ENCODE data around the gene GSTT2. TPM values are rescaled to one million over a fixed set of nuclear protein-coding genes. Genes with fewer than 3 reads are reported as not detected.
"Not testable (repeated sequence)": the region's sequence is repeated elsewhere in the genome, so short reads cannot be mapped to it uniquely, and the experiment has no call there.

Gene GSTT2
- total RNA-seq, 4 donors from 2014 or later: 0.81 TPM; not detected in 3

DNA sequence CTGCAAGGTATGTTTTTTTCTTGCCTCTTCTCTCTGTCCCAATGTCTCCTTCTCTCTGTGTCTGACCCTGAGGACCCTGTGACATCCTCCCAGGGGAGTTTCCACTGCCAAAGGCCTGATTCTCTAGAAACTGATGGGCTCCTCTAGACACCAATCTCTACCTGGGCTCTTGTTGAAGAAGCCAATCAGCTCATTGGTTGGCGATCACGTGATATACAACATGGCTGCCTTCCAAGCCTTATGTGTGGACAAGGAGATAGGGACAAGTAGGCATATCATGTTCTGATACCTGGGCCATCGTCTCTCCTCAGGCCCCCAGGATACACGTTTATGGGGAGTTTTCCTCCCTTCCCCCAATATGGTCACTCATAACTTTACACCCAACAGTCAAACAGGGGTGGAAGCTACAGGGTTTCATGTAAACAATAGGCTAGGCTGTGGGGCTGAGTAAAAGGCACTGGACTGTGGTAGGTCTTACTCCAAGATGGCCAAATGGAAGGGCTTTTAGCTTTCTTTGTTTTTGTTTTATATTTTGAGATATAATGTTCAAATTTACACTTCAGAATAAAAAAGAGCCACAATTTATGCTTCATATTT lies 13.7 kb downstream of the GSTT2 start:
- not testable (repeated sequence) for H3K36me3 ChIP-seq; H3K27ac ChIP-seq; H3K4me3 ChIP-seq; DNase-seq (ENCODE audit: low spot score in 2 of 2); H3K9me3 ChIP-seq; H3K27me3 ChIP-seq; H3K4me1 ChIP-seq
- 66% methylated on average over 4 of the region's 4 CpGs for WGBS

- no peaks in the 10 kb centered on the region for H3K27me3 ChIP-seq
- no peaks in the 10 kb centered on the region for H3K36me3 ChIP-seq
- no peak overlapping the region for H3K4me3 ChIP-seq
- no peaks in the 10 kb centered on the region for H3K9me3 ChIP-seq
- no peak for TF ChIP-seq POLR2AphosphoS5 (IDR thresholded peaks at IDR 0.05)
- no peak for TF ChIP-seq CTCF (IDR thresholded peaks at IDR 0.05)
- no peak for TF ChIP-seq POLR2A (IDR thresholded peaks at IDR 0.05)
- no peak for TF ChIP-seq EP300 (IDR thresholded peaks at IDR 0.05)
- no peak overlapping the region for H3K27ac ChIP-seq
- WGBS: 92% methylated on average over 3 of the region's 3 CpGs
- no peaks in the 10 kb centered on the region for H3K4me1 ChIP-seq
- DNase-seq (ENCODE audit: low spot score in 2 of 2): no peak
Measured at GRCh38 chr22:23997092-23997491, 17.2 kb downstream of the GSTT2 start.

GRCh38 chr22:23999779-24000178 lies 19.8 kb downstream of the GSTT2 start:
- H3K36me3 ChIP-seq; H3K27ac ChIP-seq; H3K4me3 ChIP-seq; H3K9me3 ChIP-seq; H3K4me1 ChIP-seq; H3K27me3 ChIP-seq; DNase-seq (ENCODE audit: low spot score in 2 of 2): not testable (repeated sequence)
- 83% methylated on average over 7 of the region's 7 CpGs for WGBS

- H3K27me3 ChIP-seq: no peaks in the 10 kb centered on the region
- no peak for DNase-seq (ENCODE audit: low spot score in 2 of 2)
- H3K4me1 ChIP-seq: no peaks in the 10 kb centered on the region
- H3K9me3 ChIP-seq: no peaks in the 10 kb centered on the region
- no peak overlapping the region for H3K4me3 ChIP-seq
- no peak for TF ChIP-seq POLR2AphosphoS5 (IDR thresholded peaks at IDR 0.05)
- peak in 1 of 2 donors; percentile 5 for TF ChIP-seq CTCF (IDR thresholded peaks at IDR 0.05)
- 87% methylated on average over 9 of the region's 9 CpGs for WGBS
- no peak overlapping the region for H3K27ac ChIP-seq
- no peaks in the 10 kb centered on the region for H3K36me3 ChIP-seq
Measured at GRCh38 chr22:24001314-24001713, 21.4 kb downstream of the GSTT2 start.

DNA sequence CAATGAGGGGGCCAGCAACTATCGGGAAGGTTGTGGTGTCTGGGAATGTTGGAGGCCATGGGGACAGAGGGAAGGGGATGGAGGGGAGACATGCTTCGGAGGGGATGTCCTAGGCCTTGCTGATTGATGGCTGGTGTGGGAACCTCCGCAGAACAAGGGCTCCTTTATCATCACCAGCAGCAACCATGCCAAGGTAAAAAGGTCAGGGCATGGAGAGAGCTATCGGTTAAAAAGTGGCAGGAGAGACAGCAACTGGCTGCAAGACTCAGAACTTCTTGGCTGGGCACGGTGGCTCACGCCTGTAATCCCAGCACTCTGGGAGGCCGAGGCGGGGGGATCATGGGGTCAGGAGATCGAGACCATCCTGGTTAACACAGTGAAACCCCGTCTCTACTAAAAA lies 22.3 kb downstream of the GSTT2 start:
- DNase-seq (ENCODE audit: low spot score in 2 of 2): no peak
- no peaks in the 10 kb centered on the region for H3K4me1 ChIP-seq
- H3K27me3 ChIP-seq: no peaks in the 10 kb centered on the region
- no peak overlapping the region for H3K4me3 ChIP-seq
- no peak for TF ChIP-seq POLR2AphosphoS5 (IDR thresholded peaks at IDR 0.05)
- no peak for TF ChIP-seq EP300 (IDR thresholded peaks at IDR 0.05)
- no peak for TF ChIP-seq CTCF (IDR thresholded peaks at IDR 0.05)
- TF ChIP-seq POLR2A (IDR thresholded peaks at IDR 0.05): no peak
- WGBS: 85% methylated on average over 10 of the region's 10 CpGs
- H3K27ac ChIP-seq: no peak overlapping the region
- H3K9me3 ChIP-seq: no peaks in the 10 kb centered on the region
- no peaks in the 10 kb centered on the region for H3K36me3 ChIP-seq

DNA sequence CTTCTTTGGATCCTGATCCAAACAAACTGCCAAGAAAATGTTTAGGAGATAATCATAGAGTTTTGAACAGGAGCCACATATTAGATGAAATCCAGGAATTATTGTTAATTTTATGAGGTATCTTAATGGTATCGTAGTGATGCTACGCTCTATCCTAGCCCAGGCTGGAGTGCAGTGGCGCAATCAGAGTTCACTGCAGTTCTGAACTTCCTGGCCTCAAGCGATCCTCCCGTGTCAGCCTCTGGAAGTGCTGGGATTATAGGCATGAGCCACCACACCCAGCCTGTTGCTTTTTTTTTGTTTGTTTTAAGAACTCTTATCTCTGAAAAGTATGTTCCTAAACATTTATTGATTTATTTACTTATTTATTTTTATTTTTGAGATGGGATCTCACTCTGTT lies 22.9 kb downstream of the GSTT2 start:
- TF ChIP-seq CTCF (IDR thresholded peaks at IDR 0.05) (no peak), POLR2AphosphoS5 (IDR thresholded peaks at IDR 0.05) (no peak), POLR2A (IDR thresholded peaks at IDR 0.05) (no peak), EP300 (IDR thresholded peaks at IDR 0.05) (no peak)
- H3K27ac ChIP-seq: no peak overlapping the region
- no peaks in the 10 kb centered on the region for H3K9me3 ChIP-seq
- H3K36me3 ChIP-seq: no peaks in the 10 kb centered on the region
- 60% methylated on average over 5 of the region's 5 CpGs for WGBS
- no peak for DNase-seq (ENCODE audit: low spot score in 2 of 2)
- H3K27me3 ChIP-seq: no peaks in the 10 kb centered on the region
- H3K4me3 ChIP-seq: no peak overlapping the region
- no peaks in the 10 kb centered on the region for H3K4me1 ChIP-seq
